GM23338 (cell line): ENCODE data around the gene ANAPC4.

ENCODE experiments used
- CREB1 ChIP-seq: fragments of 250-450 bp; sonication (Bioruptor Pico); IDR thresholded peaks from 2 replicates; pipeline ENCODE4 v1.5.0; 2020; ENCODE audit warnings: low read depth, mild to moderate bottlenecking, moderate library complexity
- EZH2 ChIP-seq: fragments of 200-600 bp; sonication (generic); IDR thresholded peaks from one replicate; pipeline ENCODE4 v1.8.0; 2017; ENCODE audit warnings: antibody characterized with exemption, mild to moderate bottlenecking, low read depth; ENCODE audit not compliant: unreplicated experiment
- POLR2AphosphoS5 ChIP-seq: IDR thresholded peaks from 2 replicates; pipeline ENCODE4 v1.6.1; 2016; ENCODE audit warnings: antibody characterized with exemption, low read depth
- TF ChIP-seq, protein P1 (sequence below), 2 experiments: fragments of 200-600 bp in 1 of 2; sonication (generic) in 1 of 2; conservative IDR thresholded peaks; 2 replicates each; pipeline versions ENCODE4 v1.5.1 to v1.6.1; 2016 to 2017; ENCODE audit warnings: antibody characterized with exemption in 2 of 2, low read depth in 2 of 2, mild to moderate bottlenecking in 2 of 2, moderate library complexity in 1 of 2

DNA sequence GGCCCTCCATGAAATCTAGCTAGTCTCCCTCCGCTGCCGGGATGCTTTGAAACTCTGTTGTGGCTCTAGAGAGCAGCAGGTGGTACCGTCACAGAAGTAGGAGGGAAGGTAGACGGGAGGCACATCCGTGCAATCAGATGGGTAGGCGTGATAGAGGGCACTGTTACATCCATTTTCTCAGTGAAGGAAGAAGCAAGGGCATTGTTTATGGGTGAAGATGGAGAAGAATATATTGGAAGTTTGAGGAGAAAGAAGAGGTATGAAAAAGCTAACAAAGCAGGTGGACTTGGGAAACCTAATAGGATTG, 1.3 kb downstream of the ANAPC4 start:
- TF ChIP-seq, protein P1, sequence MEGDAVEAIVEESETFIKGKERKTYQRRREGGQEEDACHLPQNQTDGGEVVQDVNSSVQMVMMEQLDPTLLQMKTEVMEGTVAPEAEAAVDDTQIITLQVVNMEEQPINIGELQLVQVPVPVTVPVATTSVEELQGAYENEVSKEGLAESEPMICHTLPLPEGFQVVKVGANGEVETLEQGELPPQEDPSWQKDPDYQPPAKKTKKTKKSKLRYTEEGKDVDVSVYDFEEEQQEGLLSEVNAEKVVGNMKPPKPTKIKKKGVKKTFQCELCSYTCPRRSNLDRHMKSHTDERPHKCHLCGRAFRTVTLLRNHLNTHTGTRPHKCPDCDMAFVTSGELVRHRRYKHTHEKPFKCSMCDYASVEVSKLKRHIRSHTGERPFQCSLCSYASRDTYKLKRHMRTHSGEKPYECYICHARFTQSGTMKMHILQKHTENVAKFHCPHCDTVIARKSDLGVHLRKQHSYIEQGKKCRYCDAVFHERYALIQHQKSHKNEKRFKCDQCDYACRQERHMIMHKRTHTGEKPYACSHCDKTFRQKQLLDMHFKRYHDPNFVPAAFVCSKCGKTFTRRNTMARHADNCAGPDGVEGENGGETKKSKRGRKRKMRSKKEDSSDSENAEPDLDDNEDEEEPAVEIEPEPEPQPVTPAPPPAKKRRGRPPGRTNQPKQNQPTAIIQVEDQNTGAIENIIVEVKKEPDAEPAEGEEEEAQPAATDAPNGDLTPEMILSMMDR (conservative IDR thresholded peaks at IDR 0.05; ENCODE audit: low read depth in 2 of 2) = no peak
- no peak for TF ChIP-seq EZH2
- no peak for TF ChIP-seq CREB1
- no peak for TF ChIP-seq POLR2AphosphoS5
